ENCODE results near the gene GDF3. TPM values are rescaled to one million over a fixed set of nuclear protein-coding genes. Genes with fewer than 3 reads are reported as not detected.

The GDF3 gene
- not detected in 2 replicates for total RNA-seq

DNA sequence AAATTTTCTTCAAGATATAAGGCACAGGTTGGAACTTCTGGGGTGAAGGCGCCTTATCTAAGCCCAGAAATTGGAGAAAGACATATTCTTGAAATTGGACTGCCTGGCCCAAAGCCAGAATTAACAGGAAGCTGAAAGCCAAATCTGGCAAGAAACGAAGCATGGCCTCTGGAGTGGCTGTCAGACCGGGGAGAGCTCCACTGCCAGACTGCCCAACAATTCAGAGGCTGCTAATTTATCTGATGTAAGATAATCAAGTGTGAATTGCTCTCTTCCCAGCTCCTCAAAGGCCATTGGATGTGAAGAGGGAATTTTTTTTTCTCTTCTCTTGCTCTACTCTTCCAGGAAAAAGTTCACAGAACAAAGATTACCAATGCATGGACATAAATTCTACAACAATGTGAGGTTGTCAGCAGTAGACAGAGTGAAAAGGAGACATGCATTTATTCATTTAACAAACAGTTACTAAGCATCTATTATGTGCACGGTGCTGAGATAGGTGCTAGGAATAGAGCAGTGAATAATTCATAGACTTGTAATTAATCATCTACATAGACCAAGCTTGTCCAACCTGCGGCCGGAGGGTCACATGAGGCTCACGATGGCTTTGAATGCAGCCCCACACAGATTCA is at the start of gene GDF3:
GDF3 (minus strand) TSS at position 210 of the 632 bp plus-strand sequence; CDS start at position 163, 47 bp downstream.

DNA sequence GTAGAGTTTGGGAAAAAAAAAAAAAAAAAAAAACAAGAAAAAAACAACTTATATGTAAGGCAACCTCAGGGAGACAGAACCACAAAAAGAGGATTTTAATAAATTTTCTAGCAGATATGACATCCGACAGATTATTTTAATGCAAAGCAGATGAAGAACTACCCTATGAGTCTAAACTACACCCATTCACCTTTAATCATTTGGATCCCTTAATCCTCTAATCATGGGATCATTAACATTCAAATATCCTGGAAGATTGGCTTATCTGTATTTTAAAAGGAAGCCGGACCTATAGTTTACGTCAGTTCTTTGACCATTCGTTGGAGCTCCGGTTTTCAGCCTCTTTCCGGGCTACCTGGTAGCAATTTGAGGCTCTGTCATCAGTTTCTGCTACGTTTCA is 15.6 kb upstream of the GDF3 start, which contains the start of gene DPPA3:
DPPA3 (plus strand) TSS at position 301 of the 400 bp plus-strand sequence. CDS start 138 bp downstream, outside the sequence.

Other genes with a start within 250 kb of the GDF3 start
- under 0.01 TPM in 1 of 2 replicates, not detected in the other for gene CD163, start 192.0 kb downstream of the GDF3 start, total RNA-seq
- gene APOBEC1, start 29.9 kb downstream of the GDF3 start, total RNA-seq, result not detected in 2 replicates
- not detected in 2 replicates for gene DPPA3, start 15.7 kb upstream of the GDF3 start, total RNA-seq
- gene CLEC4C, start 51.6 kb upstream of the GDF3 start, total RNA-seq, result not detected in 2 replicates
- gene NANOGNB, start 69.4 kb upstream of the GDF3 start, total RNA-seq, result not detected in 2 replicates
- gene NANOG, start 93.6 kb upstream of the GDF3 start, total RNA-seq, result not detected in 2 replicates
- gene SLC2A14, start 177.1 kb upstream of the GDF3 start, total RNA-seq, result under 0.01 TPM in 2 replicates
- gene SLC2A3, start 240.4 kb upstream of the GDF3 start, total RNA-seq, result 114 and 256 TPM in 2 replicates